ENCODE measurements around the gene ZNF45.

The ZNF45 gene

GRCh38 chr19:43908659-43909058, 26.4 kb downstream of the ZNF45 start:
- no peak for DNase-seq (ENCODE audit: low spot score)
- no peak for TF ChIP-seq CTCF (IDR thresholded peaks at IDR 0.05; ENCODE audit: extremely low read depth, missing control alignments)

GRCh38 chr19:43906774-43907173, 28.3 kb downstream of the ZNF45 start:
- TF ChIP-seq CTCF (IDR thresholded peaks at IDR 0.05; ENCODE audit: extremely low read depth, missing control alignments), result no peak
- DNase-seq (ENCODE audit: low spot score), result no peak

- DNase-seq (ENCODE audit: low spot score), result no peak
- TF ChIP-seq CTCF (IDR thresholded peaks at IDR 0.05; ENCODE audit: extremely low read depth, missing control alignments), result no peak
These were observed 29.2 kb downstream of the ZNF45 start for GRCh38 chr19:43905897-43906296.

GRCh38 chr19:43902399-43902798, 32.7 kb downstream of the ZNF45 start:
- TF ChIP-seq CTCF (IDR thresholded peaks at IDR 0.05; ENCODE audit: extremely low read depth, missing control alignments), result no peak
- no peak for DNase-seq (ENCODE audit: low spot score)

GRCh38 chr19:43901395-43902390, 33.4 kb downstream of the ZNF45 start:
- TF ChIP-seq CTCF (IDR thresholded peaks at IDR 0.05; ENCODE audit: extremely low read depth, missing control alignments), result no peak
- DNase-seq (ENCODE audit: low spot score), result peak; percentile 81

- no peak for DNase-seq (ENCODE audit: low spot score)
- TF ChIP-seq CTCF (IDR thresholded peaks at IDR 0.05; ENCODE audit: extremely low read depth, missing control alignments), result no peak
These were observed 39.3 kb downstream of the ZNF45 start for GRCh38 chr19:43895727-43896308.

- TF ChIP-seq CTCF (IDR thresholded peaks at IDR 0.05; ENCODE audit: extremely low read depth, missing control alignments), result no peak
- DNase-seq (ENCODE audit: low spot score), result no peak
These were observed 51.2 kb downstream of the ZNF45 start, which contains the start of gene ZNF404 for GRCh38 chr19:43883864-43884263. Gene ZNF404, minus strand, starts transcription at chr19:43883964.

Measured in GM20000 (cell line).